ENCODE data around the gene ABHD2. TPM values are rescaled to one million over a fixed set of nuclear protein-coding genes. Genes with fewer than 3 reads are reported as not detected.
"Not testable (repeated sequence)": the region's sequence is repeated elsewhere in the genome, so short reads cannot be mapped to it uniquely, and the experiment has no call there.

The ABHD2 gene
- polyA plus RNA-seq, 4 donors = 6.7 to 33.6 (median 18.8) TPM

DNA sequence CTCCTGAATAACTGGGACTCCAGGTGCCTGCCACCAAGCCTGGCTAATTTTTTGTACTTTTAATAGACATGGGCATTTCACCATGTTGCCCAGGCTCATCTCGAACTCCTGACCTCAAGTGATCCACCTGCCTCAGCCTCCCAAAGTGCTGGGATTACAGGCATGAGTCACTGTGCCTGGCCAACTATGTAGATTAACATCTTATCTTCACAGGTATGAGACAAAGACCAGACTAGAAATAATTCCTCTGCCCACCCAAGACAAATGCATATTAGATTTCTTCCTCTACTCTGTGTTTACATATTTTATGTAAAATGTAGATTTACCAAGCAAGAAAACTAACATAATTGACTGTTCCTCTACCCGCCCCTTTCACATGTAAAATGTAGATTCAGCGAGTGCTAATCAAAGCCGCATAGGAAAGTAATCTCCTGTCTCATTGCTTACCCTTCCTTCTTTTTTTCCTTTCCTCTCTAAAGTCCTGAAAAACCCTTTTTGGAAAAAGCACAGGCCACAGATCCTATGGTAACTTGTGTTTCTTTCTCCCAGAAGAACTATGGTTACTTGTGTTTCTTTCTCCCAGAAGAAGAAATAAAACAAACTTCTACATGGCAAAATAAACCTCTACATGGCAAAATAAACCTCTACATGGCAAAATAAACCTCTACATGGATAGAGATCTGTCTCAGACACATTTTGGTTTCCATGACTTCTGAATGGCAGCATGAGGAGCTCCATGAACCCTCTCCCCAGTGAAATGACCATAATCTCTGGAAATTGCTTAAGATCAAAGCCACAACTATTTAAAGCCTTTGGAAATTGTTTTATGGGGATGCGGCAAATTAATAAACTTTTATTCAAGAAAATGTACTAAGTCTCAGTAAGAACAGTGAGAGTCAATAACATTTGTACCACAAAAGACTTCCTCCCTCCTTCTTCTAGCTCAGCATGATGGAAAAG lies 9.1 kb upstream of the ABHD2 start:
- H3K4me3 ChIP-seq (ENCODE audit: low read depth in 1 of 3, low read length in 3 of 3) = no peak overlapping the region
- H3K36me3 ChIP-seq (ENCODE audit: control insufficient read depth in 3 of 3, insufficient read depth in 2 of 3, low read depth in 1 of 3, low read length in 3 of 3) = no peaks in the 10 kb centered on the region
- no peak for DNase-seq
- peaks cover 0 to 21% (median 0%) of the 10 kb centered on the region in 3 donors for H3K4me1 ChIP-seq (ENCODE audit: control insufficient read depth in 3 of 3, insufficient read depth in 2 of 3, low read depth in 1 of 3, low read length in 2 of 3)
- H3K27ac ChIP-seq (ENCODE audit: low read depth in 1 of 3, low read length in 2 of 3) = no peak overlapping the region
- no peaks in the 10 kb centered on the region for H3K9me3 ChIP-seq (ENCODE audit: control insufficient read depth in 2 of 2, insufficient read depth in 1 of 2, low read depth in 1 of 2, low read length in 1 of 2)
- no peak for FAIRE-seq
- no peaks in the 10 kb centered on the region for H3K27me3 ChIP-seq (ENCODE audit: control insufficient read depth in 3 of 3, insufficient read depth in 3 of 3, low read length in 3 of 3)
- 84 to 94% (median 91%) methylated on average over 5 of the region's 5 CpGs for WGBS, 3 donors

- H3K27me3 ChIP-seq (ENCODE audit: control insufficient read depth in 3 of 3, insufficient read depth in 3 of 3, low read length in 3 of 3) = no peaks in the 10 kb centered on the region
- no peaks in the 10 kb centered on the region for H3K36me3 ChIP-seq (ENCODE audit: control insufficient read depth in 3 of 3, insufficient read depth in 2 of 3, low read depth in 1 of 3, low read length in 3 of 3)
- 97 to 100% (median 100%) methylated on average over 1 of the region's 1 CpG for WGBS, 3 donors
- DNase-seq = no peak
- H3K4me1 ChIP-seq (ENCODE audit: control insufficient read depth in 3 of 3, insufficient read depth in 2 of 3, low read depth in 1 of 3, low read length in 2 of 3) = peaks cover 0 to 10% (median 0%) of the 10 kb centered on the region in 3 donors
- no peaks in the 10 kb centered on the region for H3K9me3 ChIP-seq (ENCODE audit: control insufficient read depth in 2 of 2, insufficient read depth in 1 of 2, low read depth in 1 of 2, low read length in 1 of 2)
- FAIRE-seq = no peak
- H3K27ac ChIP-seq (ENCODE audit: low read depth in 1 of 3, low read length in 2 of 3) = no peak overlapping the region
- no peak overlapping the region for H3K4me3 ChIP-seq (ENCODE audit: low read depth in 1 of 3, low read length in 3 of 3)
Measured at GRCh38 chr15:89081878-89082277, 6.4 kb upstream of the ABHD2 start.

DNA sequence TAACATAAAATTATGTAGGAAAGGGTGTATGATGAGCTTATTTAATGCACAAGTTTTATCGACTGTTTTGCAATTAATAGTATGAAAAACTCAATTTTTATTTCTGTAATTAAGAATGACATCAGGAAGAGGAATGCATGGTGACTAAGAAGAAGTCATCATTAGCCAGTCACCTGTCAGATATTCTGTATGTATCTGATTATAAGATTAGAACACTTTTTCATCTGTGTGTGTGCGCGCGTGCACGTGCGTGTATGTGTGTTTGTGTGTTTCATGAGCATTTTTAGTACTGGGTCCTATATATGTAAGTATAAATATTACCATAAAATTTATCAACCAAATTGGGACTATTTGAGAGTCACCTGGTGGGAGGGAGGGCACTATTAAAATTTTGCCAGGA lies 5.0 kb upstream of the ABHD2 start:
- Histone ChIP-seq H3K36me3 (ENCODE audit: control insufficient read depth in 3 of 3, insufficient read depth in 2 of 3, low read depth in 1 of 3, low read length in 3 of 3) (no peaks in the 10 kb centered on the region), H3K4me1 (ENCODE audit: control insufficient read depth in 3 of 3, insufficient read depth in 2 of 3, low read depth in 1 of 3, low read length in 2 of 3) (peaks cover 0 to 12% (median 3%) of the 10 kb centered on the region in 3 donors), H3K27me3 (ENCODE audit: control insufficient read depth in 3 of 3, insufficient read depth in 3 of 3, low read length in 3 of 3) (no peaks in the 10 kb centered on the region), H3K27ac (ENCODE audit: low read depth in 1 of 3, low read length in 2 of 3) (no peak overlapping the region), H3K9me3 (ENCODE audit: control insufficient read depth in 2 of 2, insufficient read depth in 1 of 2, low read depth in 1 of 2, low read length in 1 of 2) (no peaks in the 10 kb centered on the region), H3K4me3 (ENCODE audit: low read depth in 1 of 3, low read length in 3 of 3) (no peak overlapping the region)
- WGBS, 3 donors = 97 to 99% (median 98%) methylated on average over 6 of the region's 6 CpGs
- no peak for FAIRE-seq
- DNase-seq = no peak

DNA sequence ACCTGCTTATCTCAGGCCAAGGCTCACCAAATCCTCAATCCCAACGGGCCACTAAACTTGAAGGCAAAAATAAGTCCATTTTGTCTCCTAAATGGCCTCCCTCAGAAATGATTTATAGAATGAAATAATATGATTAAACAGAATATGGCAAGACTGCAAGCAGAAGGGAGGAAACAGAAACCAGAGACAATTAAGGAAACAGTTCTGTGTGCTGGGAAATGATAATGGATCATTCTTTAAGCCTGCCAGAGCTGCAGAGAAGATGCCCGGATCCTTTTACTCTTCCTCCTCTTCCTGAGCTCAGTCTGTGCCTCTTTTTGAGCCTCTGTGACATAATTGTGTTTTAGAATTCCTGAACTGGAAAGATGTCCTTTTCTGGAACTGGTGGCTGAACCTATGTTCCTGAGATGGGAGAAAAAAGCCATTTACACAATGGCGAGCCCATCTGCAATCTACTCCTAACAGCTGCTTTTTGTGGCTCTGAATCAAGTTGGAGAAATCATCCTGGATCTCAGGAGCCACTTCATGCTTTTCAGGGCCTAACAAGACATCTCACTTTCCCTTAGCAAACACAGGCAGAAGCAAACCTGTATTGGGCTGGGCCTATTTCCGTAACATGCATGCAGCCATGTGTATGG lies 2.8 kb upstream of the ABHD2 start:
- no peaks in the 10 kb centered on the region for H3K27me3 ChIP-seq (ENCODE audit: control insufficient read depth in 3 of 3, insufficient read depth in 3 of 3, low read length in 3 of 3)
- FAIRE-seq (no peak), DNase-seq (no peak)
- H3K27ac ChIP-seq (ENCODE audit: low read depth in 1 of 3, low read length in 2 of 3) = no peak overlapping the region
- 56 to 73% (median 70%) methylated on average over 4 of the region's 4 CpGs for WGBS, 3 donors
- no peaks in the 10 kb centered on the region for H3K36me3 ChIP-seq (ENCODE audit: control insufficient read depth in 3 of 3, insufficient read depth in 2 of 3, low read depth in 1 of 3, low read length in 3 of 3)
- H3K4me3 ChIP-seq (ENCODE audit: low read depth in 1 of 3, low read length in 3 of 3) = no peak overlapping the region
- H3K4me1 ChIP-seq (ENCODE audit: control insufficient read depth in 3 of 3, insufficient read depth in 2 of 3, low read depth in 1 of 3, low read length in 2 of 3) = peaks cover 0 to 18% (median 5%) of the 10 kb centered on the region in 3 donors
- H3K9me3 ChIP-seq (ENCODE audit: control insufficient read depth in 2 of 2, insufficient read depth in 1 of 2, low read depth in 1 of 2, low read length in 1 of 2) = no peaks in the 10 kb centered on the region

DNA sequence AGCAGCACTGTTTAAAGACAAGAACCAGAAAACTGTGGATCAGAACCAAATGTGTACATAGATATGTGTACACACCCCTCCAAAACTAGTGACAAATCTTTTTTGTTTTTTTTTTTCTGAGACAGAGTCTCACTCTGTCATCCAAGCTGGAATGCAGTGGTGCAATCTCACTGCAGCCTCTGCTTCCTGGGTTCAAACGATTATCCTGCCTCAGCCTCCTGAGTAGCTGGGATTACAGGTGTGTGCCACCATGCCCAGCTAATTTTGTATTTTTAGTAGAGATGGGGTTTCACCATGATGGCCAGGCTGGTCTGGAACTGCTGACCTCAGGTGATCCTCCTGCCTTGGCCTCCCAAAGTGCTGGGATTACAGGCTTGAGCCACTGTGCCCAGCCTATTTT lies 2.3 kb upstream of the ABHD2 start:
- H3K4me3 ChIP-seq (ENCODE audit: low read depth in 1 of 3, low read length in 3 of 3); DNase-seq; FAIRE-seq; H3K9me3 ChIP-seq (ENCODE audit: control insufficient read depth in 2 of 2, insufficient read depth in 1 of 2, low read depth in 1 of 2, low read length in 1 of 2); H3K36me3 ChIP-seq (ENCODE audit: control insufficient read depth in 3 of 3, insufficient read depth in 2 of 3, low read depth in 1 of 3, low read length in 3 of 3); H3K27ac ChIP-seq (ENCODE audit: low read depth in 1 of 3, low read length in 2 of 3); H3K27me3 ChIP-seq (ENCODE audit: control insufficient read depth in 3 of 3, insufficient read depth in 3 of 3, low read length in 3 of 3): not testable (repeated sequence)
- WGBS, 3 donors = 57 to 80% (median 71%) methylated on average over 1 of the region's 1 CpG
- H3K4me1 ChIP-seq (ENCODE audit: control insufficient read depth in 3 of 3, insufficient read depth in 2 of 3, low read depth in 1 of 3, low read length in 2 of 3) = peaks cover 0 to 22% (median 5%) of the 10 kb centered on the region in 3 donors

- H3K4me1 ChIP-seq (ENCODE audit: control insufficient read depth in 3 of 3, insufficient read depth in 2 of 3, low read depth in 1 of 3, low read length in 2 of 3) = peaks cover 0 to 23% (median 5%) of the 10 kb centered on the region in 3 donors
- not testable (repeated sequence) for H3K27ac ChIP-seq (ENCODE audit: low read depth in 1 of 3, low read length in 2 of 3); FAIRE-seq; H3K9me3 ChIP-seq (ENCODE audit: control insufficient read depth in 2 of 2, insufficient read depth in 1 of 2, low read depth in 1 of 2, low read length in 1 of 2); DNase-seq; H3K4me3 ChIP-seq (ENCODE audit: low read depth in 1 of 3, low read length in 3 of 3); H3K36me3 ChIP-seq (ENCODE audit: control insufficient read depth in 3 of 3, insufficient read depth in 2 of 3, low read depth in 1 of 3, low read length in 3 of 3); H3K27me3 ChIP-seq (ENCODE audit: control insufficient read depth in 3 of 3, insufficient read depth in 3 of 3, low read length in 3 of 3)
- WGBS, 3 donors = 97 to 98% (median 97%) methylated on average over 5 of the region's 5 CpGs
Measured at GRCh38 chr15:89086390-89086789, 1.9 kb upstream of the ABHD2 start.

DNA sequence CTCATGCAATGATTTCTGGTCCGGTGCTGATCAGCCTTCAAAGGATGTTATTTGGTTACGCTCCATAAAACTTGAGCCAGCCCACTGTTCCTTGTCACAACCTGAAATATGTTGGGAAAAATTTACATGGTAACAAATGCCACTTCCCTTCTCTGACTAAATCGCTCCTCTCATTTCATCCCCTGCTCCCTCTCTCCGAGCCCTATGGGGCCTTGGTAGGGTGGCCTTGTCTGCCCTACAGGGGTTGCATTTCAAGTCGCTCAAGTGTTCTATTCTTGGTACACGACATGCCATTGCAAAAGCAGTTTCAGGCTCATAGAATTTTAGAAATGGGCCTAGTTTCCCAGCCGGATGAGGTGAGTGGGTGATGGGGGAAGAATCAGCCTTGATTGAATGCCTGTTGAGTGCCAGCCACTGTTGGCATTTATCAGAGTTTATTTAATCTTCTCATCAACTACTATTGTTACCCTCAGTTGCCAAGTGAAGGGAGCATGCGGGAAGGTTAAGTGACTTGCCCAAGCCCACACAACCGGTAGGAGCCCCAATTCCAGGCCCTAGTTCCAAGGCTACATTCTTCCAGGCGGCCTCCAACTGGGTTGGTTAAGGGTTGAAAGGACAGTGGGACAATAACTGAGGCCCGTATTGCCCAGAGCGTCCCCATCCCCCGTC lies 961 bp upstream of the ABHD2 start:
- FAIRE-seq = no peak
- WGBS, 3 donors = 62 to 69% (median 66%) methylated on average over 13 of the region's 13 CpGs
- DNase-seq = no peak
- Histone ChIP-seq H3K4me1 (ENCODE audit: control insufficient read depth in 3 of 3, insufficient read depth in 2 of 3, low read depth in 1 of 3, low read length in 2 of 3) (peaks cover 0 to 30% (median 9%) of the 10 kb centered on the region in 3 donors), H3K27ac (ENCODE audit: low read depth in 1 of 3, low read length in 2 of 3) (peak overlapping the region; percentile 81 to 97 (median 85)), H3K27me3 (ENCODE audit: control insufficient read depth in 3 of 3, insufficient read depth in 3 of 3, low read length in 3 of 3) (no peaks in the 10 kb centered on the region), H3K4me3 (ENCODE audit: low read depth in 1 of 3, low read length in 3 of 3) (peak overlapping the region; percentile 33 to 70 (median 53)), H3K36me3 (ENCODE audit: control insufficient read depth in 3 of 3, insufficient read depth in 2 of 3, low read depth in 1 of 3, low read length in 3 of 3) (peaks cover 0 to 5% (median 0%) of the 10 kb centered on the region in 3 donors), H3K9me3 (ENCODE audit: control insufficient read depth in 2 of 2, insufficient read depth in 1 of 2, low read depth in 1 of 2, low read length in 1 of 2) (no peaks in the 10 kb centered on the region)

GRCh38 chr15:89088605-89089315 lies 504 bp downstream of the ABHD2 start:
- no peak for FAIRE-seq

More at GRCh38 chr15:89088605-89089315, 504 bp downstream of the ABHD2 start:
- peak; percentile 40 to 44 for DNase-seq
- WGBS, 3 donors = 3 to 7% (median 6%) methylated on average over 35 to 44 of the region's 44 CpGs
- Histone ChIP-seq H3K4me1 (ENCODE audit: control insufficient read depth in 3 of 3, insufficient read depth in 2 of 3, low read depth in 1 of 3, low read length in 2 of 3) (peaks cover 4 to 44% (median 17%) of the 10 kb centered on the region in 3 donors), H3K4me3 (ENCODE audit: low read depth in 1 of 3, low read length in 3 of 3) (peak overlapping the region; percentile 94 to 98 (median 97)), H3K27me3 (ENCODE audit: control insufficient read depth in 3 of 3, insufficient read depth in 3 of 3, low read length in 3 of 3) (no peaks in the 10 kb centered on the region), H3K27ac (ENCODE audit: low read depth in 1 of 3, low read length in 2 of 3) (peak overlapping the region; percentile 77 to 81 (median 79)), H3K36me3 (ENCODE audit: control insufficient read depth in 3 of 3, insufficient read depth in 2 of 3, low read depth in 1 of 3, low read length in 3 of 3) (peaks cover 0 to 8% (median 0%) of the 10 kb centered on the region in 3 donors), H3K9me3 (ENCODE audit: control insufficient read depth in 2 of 2, insufficient read depth in 1 of 2, low read depth in 1 of 2, low read length in 1 of 2) (no peaks in the 10 kb centered on the region)

Data from small intestine (tissue), 7 donors.